ENCODE data around the gene OSBPL9. TPM values are rescaled to one million over a fixed set of nuclear protein-coding genes. Genes with fewer than 3 reads are reported as not detected.

The OSBPL9 gene
- total RNA-seq, 6 experiments from 2014 or later: 39.8 to 54.2 (median 44.8) TPM

DNA sequence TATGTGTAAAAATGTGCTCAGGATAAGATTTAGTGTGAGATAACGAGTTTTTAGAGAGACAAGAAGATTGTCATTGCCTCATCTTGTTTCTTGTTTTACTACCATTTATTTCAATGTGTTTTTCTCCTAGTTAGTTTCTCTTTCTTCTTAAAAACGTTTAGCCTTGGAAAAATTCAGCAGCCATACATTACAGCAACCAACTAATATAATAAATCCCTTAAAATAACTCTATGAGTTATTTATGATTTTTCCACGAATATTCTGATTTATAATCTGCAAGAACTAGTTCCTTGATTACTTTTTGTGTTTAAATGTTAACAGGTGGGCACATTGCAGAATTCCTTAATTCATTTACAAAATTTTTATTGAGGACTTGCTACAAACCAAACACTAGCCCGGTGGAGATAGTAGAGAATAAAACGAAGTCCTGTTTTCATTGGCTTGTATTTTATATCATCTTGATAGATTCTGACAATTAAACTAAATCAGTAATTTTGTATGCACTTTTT, 118.9 kb downstream of the OSBPL9 start:
- Mint-ChIP-seq H3K4me3 (peak overlapping the region; percentile 29), H3K27ac (peak overlapping the region; percentile 66; the same call in 1 of the 2 replicates), H3K36me3 (ENCODE audit: low read depth) (no peaks in the 10 kb centered on the region), H3K9me3 (no peaks in the 10 kb centered on the region), H3K4me1 (ENCODE audit: low read depth) (peaks cover 63% of the 10 kb centered on the region), H3K27me3 (ENCODE audit: insufficient read depth) (no peaks in the 10 kb centered on the region)
- DNase-seq: no peak
- no peak for TF ChIP-seq CTCF (IDR thresholded peaks at IDR 0.05)

DNA sequence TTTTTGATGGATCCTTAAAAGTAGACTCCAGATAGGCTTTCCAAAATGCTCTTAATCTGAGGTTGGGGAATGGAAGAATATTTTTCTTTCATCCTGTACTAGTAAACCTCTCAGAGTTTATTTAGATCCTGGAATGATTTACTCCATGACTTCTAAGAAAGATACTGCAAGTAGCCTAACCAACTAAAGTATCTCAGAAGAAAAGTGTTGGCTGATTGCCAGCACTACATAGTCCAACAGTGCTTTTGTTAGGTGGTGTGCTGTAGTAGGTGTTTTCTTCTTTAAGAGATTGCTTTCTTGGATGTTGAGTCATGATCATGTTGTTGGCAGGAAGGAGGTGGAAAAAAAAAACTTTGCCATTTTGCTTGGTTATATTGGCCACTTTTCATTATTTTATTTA, 119.8 kb downstream of the OSBPL9 start:
- DNase-seq: peak; percentile 41
- Mint-ChIP-seq H3K4me1 (ENCODE audit: low read depth) (peaks cover 60% of the 10 kb centered on the region), H3K27ac (no peak overlapping the region), H3K27me3 (ENCODE audit: insufficient read depth) (no peaks in the 10 kb centered on the region), H3K9me3 (no peaks in the 10 kb centered on the region), H3K4me3 (no peak overlapping the region), H3K36me3 (ENCODE audit: low read depth) (0 out of 2 replicates have a peak, but pooled peaks cover 2% of the 10 kb centered on the region)
- no peak for TF ChIP-seq CTCF (IDR thresholded peaks at IDR 0.05)

GRCh38 chr1:51738681-51739080, 121.8 kb downstream of the OSBPL9 start:
- Mint-ChIP-seq H3K27ac (no peak overlapping the region), H3K36me3 (ENCODE audit: low read depth) (0 out of 2 replicates have a peak, but pooled peaks cover 5% of the 10 kb centered on the region), H3K4me3 (no peak overlapping the region), H3K27me3 (ENCODE audit: insufficient read depth) (no peaks in the 10 kb centered on the region), H3K9me3 (no peaks in the 10 kb centered on the region), H3K4me1 (ENCODE audit: low read depth) (peaks cover 43% of the 10 kb centered on the region)
- TF ChIP-seq CTCF (IDR thresholded peaks at IDR 0.05): no peak
- DNase-seq: no peak

DNA sequence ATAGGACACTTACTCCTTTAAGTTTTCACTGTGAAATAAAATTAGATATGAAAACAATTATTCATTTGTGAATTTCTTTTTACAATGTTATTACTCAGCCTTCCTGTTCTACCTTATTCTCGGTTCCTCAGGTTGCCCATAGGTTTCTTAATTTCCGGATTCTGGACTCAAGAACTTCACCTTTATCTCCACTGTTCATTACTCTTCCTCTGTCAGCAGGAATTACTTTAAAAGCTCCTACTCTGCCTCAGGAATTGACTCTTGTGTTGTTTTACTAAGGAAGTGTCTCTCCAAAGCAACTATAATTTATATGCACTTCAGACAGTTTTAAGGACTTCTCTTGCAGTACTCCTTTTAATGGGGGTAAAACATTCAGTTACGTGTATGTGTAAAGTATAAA, 123.8 kb downstream of the OSBPL9 start:
- H3K27ac Mint-ChIP-seq: no peak overlapping the region
- no peak overlapping the region for H3K4me3 Mint-ChIP-seq
- peaks cover 23% of the 10 kb centered on the region for H3K4me1 Mint-ChIP-seq (ENCODE audit: low read depth)

DNA sequence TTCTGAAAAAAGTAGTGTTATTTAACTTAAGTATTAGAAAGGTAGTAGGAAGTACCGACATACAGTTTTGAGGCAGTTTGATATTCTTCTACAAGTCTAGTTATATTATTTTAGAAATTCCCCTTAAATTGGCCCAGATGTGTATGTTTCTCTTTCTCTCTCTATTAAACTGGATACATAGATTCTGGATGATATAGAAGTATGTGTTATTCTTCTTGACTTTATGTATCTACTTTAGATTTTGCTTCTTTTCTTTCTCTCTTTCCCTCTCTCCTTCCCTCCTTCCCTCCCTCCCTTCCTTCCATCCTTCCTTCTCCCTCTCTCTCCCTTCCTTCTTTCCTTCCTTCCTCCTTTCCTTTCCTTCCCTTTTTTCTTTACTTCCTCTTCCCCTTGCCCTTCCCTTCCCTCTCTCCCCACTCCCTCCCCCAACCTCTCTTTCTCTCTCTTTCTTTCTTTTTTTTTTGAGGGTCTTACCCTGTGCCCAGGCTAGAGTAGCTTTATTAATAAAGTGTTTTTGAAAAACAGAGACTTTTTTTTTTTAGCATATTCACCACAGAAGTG, 124.3 kb downstream of the OSBPL9 start:
- Mint-ChIP-seq H3K4me3 (no peak overlapping the region), H3K27ac (no peak overlapping the region), H3K9me3 (no peaks in the 10 kb centered on the region), H3K36me3 (ENCODE audit: low read depth) (0 out of 2 replicates have a peak, but pooled peaks cover 5% of the 10 kb centered on the region), H3K27me3 (ENCODE audit: insufficient read depth) (no peaks in the 10 kb centered on the region), H3K4me1 (ENCODE audit: low read depth) (peaks cover 17% of the 10 kb centered on the region)
- DNase-seq: no peak
- TF ChIP-seq CTCF (IDR thresholded peaks at IDR 0.05): no peak

More for the DNA sequence above, 123.8 kb downstream of the OSBPL9 start:
- no peak for DNase-seq
- no peaks in the 10 kb centered on the region for H3K9me3 Mint-ChIP-seq
- 0 out of 2 replicates have a peak, but pooled peaks cover 5% of the 10 kb centered on the region for H3K36me3 Mint-ChIP-seq (ENCODE audit: low read depth)
- TF ChIP-seq CTCF (IDR thresholded peaks at IDR 0.05): no peak
- H3K27me3 Mint-ChIP-seq (ENCODE audit: insufficient read depth): no peaks in the 10 kb centered on the region

Measured in HFFc6 (cell line).